ENCODE measurements around the gene DDX47.
"Not testable (repeated sequence)": the region's sequence is repeated elsewhere in the genome, so short reads cannot be mapped to it uniquely, and the experiment has no call there.

Gene DDX47

DNA sequence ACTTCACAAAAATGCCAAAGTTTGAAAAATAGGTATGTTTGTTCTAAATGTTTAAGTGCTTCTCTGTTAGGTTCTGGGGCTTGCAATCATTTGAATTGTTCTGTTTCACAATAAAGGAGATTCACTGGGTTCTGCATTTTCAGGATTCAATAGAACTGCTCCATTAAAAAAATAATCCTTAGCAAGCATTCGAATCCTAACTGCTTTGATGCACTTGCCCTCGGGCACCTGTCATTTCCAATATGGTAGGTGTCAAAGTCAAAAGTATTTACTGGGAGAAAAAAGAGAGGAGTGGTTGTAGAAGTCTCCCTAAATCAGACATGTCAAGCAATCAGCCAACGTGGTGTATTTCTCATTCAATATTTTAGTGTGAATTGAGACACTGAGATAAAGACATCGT, 22.2 kb upstream of the DDX47 start:
- H3K9me3 Mint-ChIP-seq: no peaks in the 10 kb centered on the region
- DNase-seq (no peak), ATAC-seq (no peak)
- H3K27me3 Mint-ChIP-seq: no peaks in the 10 kb centered on the region
- no peak overlapping the region for H3K27ac Mint-ChIP-seq
- H3K4me3 Mint-ChIP-seq: no peak overlapping the region
- peaks cover 29% of the 10 kb centered on the region for H3K4me1 Mint-ChIP-seq

DNA sequence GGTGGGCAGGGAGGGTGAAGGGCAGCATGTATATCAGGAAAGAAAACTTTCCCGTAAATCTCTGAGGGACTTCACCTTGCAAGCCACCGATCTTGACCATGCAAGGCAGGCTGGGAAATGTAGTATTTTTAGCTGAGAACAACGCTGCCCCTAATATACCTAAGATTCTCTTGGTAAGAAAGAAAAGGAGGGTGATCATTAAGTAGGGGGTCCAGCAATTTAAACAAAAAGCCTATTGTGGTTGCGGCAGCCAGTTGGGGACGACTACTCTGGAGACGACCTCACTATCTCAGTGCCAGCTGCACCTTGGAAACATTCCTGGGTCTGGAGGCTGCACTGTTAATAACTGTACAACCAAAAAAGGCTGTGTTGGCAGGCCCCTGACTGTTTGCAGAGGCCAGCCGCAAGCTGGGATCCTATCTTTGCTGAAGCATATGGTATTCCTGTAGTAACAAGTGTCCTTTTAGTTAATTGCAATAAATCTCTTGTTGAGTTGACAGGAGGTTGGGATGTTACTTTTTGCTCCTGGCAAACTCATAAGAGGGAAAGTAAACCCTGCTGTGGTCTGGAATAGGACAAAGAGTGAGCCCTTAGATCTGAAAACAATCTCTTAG, 21.3 kb upstream of the DDX47 start:
- Mint-ChIP-seq H3K27me3 (no peaks in the 10 kb centered on the region), H3K27ac (no peak overlapping the region), H3K4me1 (peaks cover 24% of the 10 kb centered on the region), H3K9me3 (no peaks in the 10 kb centered on the region), H3K4me3 (no peak overlapping the region)
- ATAC-seq (no peak), DNase-seq (no peak)

DNA sequence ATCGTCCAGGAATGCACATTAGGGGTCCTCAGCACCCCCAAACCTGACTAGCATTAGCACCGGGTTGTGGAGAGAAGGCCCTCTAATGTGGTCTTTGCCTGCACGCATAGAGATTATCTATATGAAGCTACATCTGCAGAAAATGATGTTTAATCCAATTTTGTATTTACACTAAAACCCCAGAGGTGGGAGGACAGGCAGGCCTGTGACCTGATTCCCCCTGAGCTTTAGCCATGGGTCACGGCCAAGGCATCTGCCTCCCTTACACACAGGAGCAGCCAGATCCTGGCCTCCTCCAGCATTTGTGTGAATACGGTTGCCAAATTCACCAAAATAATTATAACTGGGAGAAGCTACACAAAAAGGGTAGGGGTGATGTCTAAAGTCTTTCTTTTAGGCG, 20.7 kb upstream of the DDX47 start:
- Mint-ChIP-seq H3K4me3 (no peak overlapping the region), H3K9me3 (no peaks in the 10 kb centered on the region), H3K27me3 (no peaks in the 10 kb centered on the region), H3K27ac (no peak overlapping the region), H3K4me1 (peaks cover 21% of the 10 kb centered on the region)
- no peak for DNase-seq
- no peak for ATAC-seq

GRCh38 chr12:12794686-12795085, 18.5 kb upstream of the DDX47 start:
- DNase-seq (no peak), ATAC-seq (no peak)
- H3K27ac Mint-ChIP-seq: no peak overlapping the region
- no peaks in the 10 kb centered on the region for H3K27me3 Mint-ChIP-seq
- H3K4me1 Mint-ChIP-seq: no peaks in the 10 kb centered on the region
- H3K9me3 Mint-ChIP-seq: no peaks in the 10 kb centered on the region
- H3K4me3 Mint-ChIP-seq: no peak overlapping the region

DNA sequence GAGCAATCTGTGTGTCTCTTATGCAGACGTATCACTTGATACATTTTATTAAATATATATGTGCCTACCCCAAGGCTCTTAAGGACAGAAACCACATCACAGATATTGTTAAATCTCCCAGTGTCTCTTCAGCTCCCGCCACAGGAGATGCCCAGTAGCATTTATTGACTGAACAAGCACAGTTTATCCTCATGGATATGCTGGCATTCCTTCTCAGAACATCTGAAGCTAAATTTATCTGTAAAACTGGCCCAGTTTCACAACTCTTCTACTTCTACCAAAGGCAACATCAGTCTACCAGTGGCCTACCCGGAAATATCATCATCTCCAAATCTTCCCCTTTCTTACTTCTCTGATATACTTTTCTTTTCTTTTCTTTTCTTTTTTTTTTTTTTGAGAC, 17.0 kb upstream of the DDX47 start:
- no peaks in the 10 kb centered on the region for H3K27me3 Mint-ChIP-seq
- H3K4me1 Mint-ChIP-seq: peaks cover 6% of the 10 kb centered on the region
- no peak overlapping the region for H3K27ac Mint-ChIP-seq
- ATAC-seq (no peak), DNase-seq (no peak)
- H3K9me3 Mint-ChIP-seq: no peaks in the 10 kb centered on the region
- H3K4me3 Mint-ChIP-seq: no peak overlapping the region

GRCh38 chr12:12796928-12797793, 16.0 kb upstream of the DDX47 start:
- Mint-ChIP-seq H3K4me1 (peaks cover 9% of the 10 kb centered on the region), H3K9me3 (no peaks in the 10 kb centered on the region), H3K27me3 (no peaks in the 10 kb centered on the region), H3K4me3 (no peak overlapping the region), H3K27ac (no peak overlapping the region)
- no peak for ATAC-seq
- no peak for DNase-seq

DNA sequence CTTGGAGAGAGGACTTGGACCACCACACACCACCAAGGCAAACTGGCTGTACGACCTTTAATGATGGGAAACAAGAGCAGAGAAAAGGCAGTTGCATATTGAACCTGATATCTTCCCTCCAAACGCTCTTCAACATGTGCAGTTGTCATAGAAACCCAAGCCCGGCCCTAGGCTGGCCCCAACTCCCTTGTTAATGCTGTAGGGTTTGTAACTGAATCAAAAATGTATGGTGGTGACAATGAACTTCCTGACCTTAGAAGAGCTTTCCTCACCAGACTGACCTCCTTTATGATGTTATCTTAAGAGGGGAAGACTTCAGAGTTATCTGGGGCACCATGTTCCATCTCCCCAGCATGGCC, 15.4 kb upstream of the DDX47 start:
- H3K27ac Mint-ChIP-seq: peak overlapping the region in 1 of 2 donors; percentile 32
- ATAC-seq (no peak), DNase-seq (no peak)
- no peaks in the 10 kb centered on the region for H3K9me3 Mint-ChIP-seq
- peaks cover 15% of the 10 kb centered on the region for H3K4me1 Mint-ChIP-seq
- no peak overlapping the region for H3K4me3 Mint-ChIP-seq
- H3K27me3 Mint-ChIP-seq: no peaks in the 10 kb centered on the region

DNA sequence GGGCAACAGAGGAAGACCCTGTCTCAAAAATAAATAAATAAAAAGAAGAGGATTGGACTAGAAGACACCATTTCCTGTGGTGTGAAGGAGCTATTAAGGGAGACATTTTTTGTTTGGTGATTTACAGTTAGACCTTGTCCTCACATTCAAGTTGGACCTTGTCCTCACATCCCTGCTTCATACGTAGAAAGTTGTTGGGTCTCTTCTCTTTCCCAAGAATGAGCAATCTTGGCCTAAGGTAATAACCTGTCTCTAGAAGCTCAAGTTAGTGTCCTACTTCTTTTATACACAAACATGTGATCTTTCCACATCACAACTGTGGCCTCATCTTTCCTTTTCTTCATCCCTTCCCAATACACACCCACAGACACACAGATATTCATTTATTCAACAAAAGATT, 14.7 kb upstream of the DDX47 start:
- Mint-ChIP-seq H3K4me3 (no peak overlapping the region), H3K27me3 (no peaks in the 10 kb centered on the region), H3K9me3 (no peaks in the 10 kb centered on the region), H3K27ac (no peak overlapping the region), H3K4me1 (peaks cover 22% of the 10 kb centered on the region)
- DNase-seq (no peak), ATAC-seq (no peak)

DNA sequence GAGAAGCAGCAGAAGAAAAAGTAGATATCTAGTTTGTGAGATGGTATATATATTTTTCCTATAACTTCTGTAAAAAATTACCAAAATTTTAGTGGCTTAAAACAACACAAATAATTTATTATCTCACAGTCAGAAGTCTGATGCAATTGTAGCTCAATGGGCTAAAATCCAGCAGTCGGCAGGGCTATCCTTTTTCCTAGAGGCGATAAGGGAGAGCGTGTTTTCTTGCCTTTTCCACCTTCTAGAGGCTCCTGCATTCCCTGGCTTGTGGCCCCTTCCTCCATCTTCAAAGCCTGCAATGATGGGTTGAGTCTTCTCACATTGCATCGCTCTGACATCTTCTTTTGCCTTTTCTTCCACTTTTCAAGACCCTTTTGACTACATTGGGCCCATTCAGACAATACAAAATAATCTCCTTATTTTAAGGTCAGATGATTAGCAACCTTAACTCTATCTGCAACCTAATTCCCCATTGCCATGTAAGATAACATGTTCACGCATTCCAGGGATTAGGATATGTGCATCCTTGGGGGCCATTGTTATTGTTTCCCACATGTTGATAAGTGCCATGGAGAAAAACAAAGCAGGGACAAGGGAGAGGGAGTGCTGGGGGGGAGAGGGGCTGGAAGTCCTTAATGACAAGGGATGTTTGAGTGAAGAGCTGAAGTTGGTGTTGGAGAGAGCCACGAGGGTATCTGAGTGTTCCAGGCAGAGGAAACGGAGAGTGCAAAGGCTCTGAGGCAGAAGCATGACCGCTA, 13.8 kb upstream of the DDX47 start:
- Mint-ChIP-seq H3K4me1 (peaks cover 27% of the 10 kb centered on the region), H3K27ac (peak overlapping the region in 1 of 2 donors; percentile 8), H3K4me3 (no peak overlapping the region), H3K9me3 (no peaks in the 10 kb centered on the region), H3K27me3 (no peaks in the 10 kb centered on the region)
- DNase-seq (no peak), ATAC-seq (no peak)

GRCh38 chr12:12800406-12801180, 12.6 kb upstream of the DDX47 start:
- peaks cover 35% of the 10 kb centered on the region for H3K4me1 Mint-ChIP-seq
- H3K27ac Mint-ChIP-seq: peak overlapping the region in 1 of 2 donors; percentile 5
- H3K4me3 Mint-ChIP-seq: no peak overlapping the region
- no peaks in the 10 kb centered on the region for H3K9me3 Mint-ChIP-seq
- H3K27me3 Mint-ChIP-seq: no peaks in the 10 kb centered on the region
- DNase-seq (no peak), ATAC-seq (no peak)

- not testable (repeated sequence) for ATAC-seq, DNase-seq, H3K4me3 Mint-ChIP-seq, H3K27ac Mint-ChIP-seq, H3K27me3 Mint-ChIP-seq, H3K9me3 Mint-ChIP-seq
- H3K4me1 Mint-ChIP-seq: peaks cover 45% of the 10 kb centered on the region
These were observed 11.5 kb upstream of the DDX47 start for GRCh38 chr12:12801656-12802055.

DNA sequence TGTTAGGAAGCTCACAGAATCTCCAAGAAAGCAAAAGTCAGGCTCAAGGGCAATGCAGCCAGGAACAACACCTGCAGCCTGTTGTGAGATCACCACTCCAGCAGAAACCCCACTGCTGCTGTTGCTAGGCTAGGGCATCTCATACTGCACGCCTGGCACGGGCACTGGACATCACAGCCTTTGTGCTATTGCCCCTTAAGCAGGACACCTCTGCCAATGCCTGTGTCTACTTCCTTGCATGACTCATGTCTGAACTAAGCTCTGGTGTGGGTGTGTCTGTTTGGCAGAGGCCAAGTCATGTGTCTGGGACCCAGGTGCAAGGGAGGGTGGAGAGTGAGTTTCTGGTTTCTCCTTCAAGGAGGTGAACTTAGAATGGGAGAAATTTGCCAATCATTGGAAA, 10.0 kb upstream of the DDX47 start:
- H3K27ac Mint-ChIP-seq: no peak overlapping the region
- no peaks in the 10 kb centered on the region for H3K27me3 Mint-ChIP-seq
- ATAC-seq (peak; percentile 79), DNase-seq (peak; percentile 34 to 39)
- peaks cover 60% of the 10 kb centered on the region for H3K4me1 Mint-ChIP-seq
- H3K9me3 Mint-ChIP-seq: no peaks in the 10 kb centered on the region
- H3K4me3 Mint-ChIP-seq: peak overlapping the region; percentile 41 to 52

GRCh38 chr12:12804011-12804410, 9.1 kb upstream of the DDX47 start:
- ATAC-seq: peak; percentile 28
- H3K4me1 Mint-ChIP-seq: peaks cover 69% of the 10 kb centered on the region
- H3K27me3 Mint-ChIP-seq: no peaks in the 10 kb centered on the region
- no peak overlapping the region for H3K27ac Mint-ChIP-seq
- no peak for DNase-seq
- no peak overlapping the region for H3K4me3 Mint-ChIP-seq
- H3K9me3 Mint-ChIP-seq: no peaks in the 10 kb centered on the region

- Mint-ChIP-seq H3K9me3 (no peaks in the 10 kb centered on the region), H3K27me3 (no peaks in the 10 kb centered on the region), H3K27ac (peak overlapping the region in 1 of 2 donors; percentile 52), H3K4me3 (no peak overlapping the region), H3K4me1 (peaks cover 73% of the 10 kb centered on the region)
- DNase-seq: no peak
- ATAC-seq: no peak
These were observed 8.7 kb upstream of the DDX47 start for GRCh38 chr12:12804432-12804886.

DNA sequence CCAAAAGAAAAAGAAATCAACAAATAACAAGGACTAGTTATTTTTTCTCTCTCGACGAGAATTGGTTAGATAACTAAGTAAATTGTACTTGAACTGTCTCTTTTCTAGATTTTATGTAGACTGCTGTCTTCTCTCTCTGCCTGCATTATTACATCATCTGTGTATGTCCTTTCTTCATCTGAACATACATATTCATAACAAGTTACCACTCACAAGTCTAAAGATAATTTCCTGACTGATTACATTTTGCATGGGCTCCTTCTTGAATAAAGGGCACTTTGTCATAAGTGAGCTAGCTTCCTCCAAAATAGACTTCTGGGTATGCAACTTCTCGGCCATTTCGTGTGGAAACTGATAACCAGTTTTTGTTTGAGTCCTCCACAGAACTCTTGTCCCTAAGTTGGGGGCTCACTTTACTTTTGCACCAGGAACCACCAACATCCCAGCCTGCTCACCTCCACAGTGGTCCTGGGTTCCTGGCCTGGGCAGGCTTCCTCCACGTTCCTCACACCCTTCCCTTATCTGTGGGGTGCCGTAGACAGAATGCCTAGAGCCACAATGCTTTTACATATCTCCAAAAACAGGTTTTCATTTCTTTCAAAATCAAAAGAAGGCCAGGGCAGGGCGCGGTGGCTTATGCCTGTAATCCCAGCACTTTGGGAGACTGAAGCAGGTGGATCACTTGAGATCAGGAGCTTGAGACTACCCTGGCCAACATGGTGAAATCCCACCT, 6.2 kb upstream of the DDX47 start:
- Mint-ChIP-seq H3K4me1 (peaks cover 73% of the 10 kb centered on the region), H3K4me3 (peak overlapping the region in 1 of 2 donors; percentile 55), H3K9me3 (no peaks in the 10 kb centered on the region), H3K27ac (peak overlapping the region; percentile 82 to 97), H3K27me3 (no peaks in the 10 kb centered on the region)
- no peak for ATAC-seq
- no peak for DNase-seq
